Astrocyte (in vitro differentiated cells and primary cell): ENCODE measurements around the gene ZDHHC17. TPM values are rescaled to one million over a fixed set of nuclear protein-coding genes. Genes with fewer than 3 reads are reported as not detected.

Experiments used
- DNase-seq: peaks from one replicate; pipeline ENCODE4 v3.0.0-alpha.2; 2010; ENCODE audit warnings: low read depth
- FAIRE-seq: peaks from 2 replicates; lab custom pipeline; 2011; peaks lifted over from hg19 to GRCh38; lab: Jason Lieb, UNC
- H2AFZ ChIP-seq: 2 replicates; pipeline ENCODE4 v1.6.0; 2012; ENCODE audit warnings: low read depth, low read length, inconsistent platforms
- H3K27ac ChIP-seq: 2 replicates; pipeline ENCODE4 v1.5.1; 2011; ENCODE audit warnings: low read depth, low read length, inconsistent platforms
- H3K27me3 ChIP-seq: 2 replicates; pipeline ENCODE4 v1.6.0; 2011; ENCODE audit warnings: low read length, inconsistent platforms; ENCODE audit not compliant: insufficient read depth
- H3K36me3 ChIP-seq: 2 replicates; pipeline ENCODE4 v1.5.1; 2011; ENCODE audit warnings: low read length, inconsistent platforms; ENCODE audit not compliant: insufficient read depth
- H3K4me1 ChIP-seq: 2 replicates; pipeline ENCODE4 v1.5.1; 2011; ENCODE audit warnings: low read length, inconsistent platforms; ENCODE audit not compliant: insufficient read depth
- H3K4me2 ChIP-seq: 2 replicates; pipeline ENCODE4 v1.6.0; 2012; ENCODE audit warnings: low read length, inconsistent platforms
- H3K4me3 ChIP-seq: 2 replicates; pipeline ENCODE4 v1.5.1; 2011; ENCODE audit warnings: low read depth, mild to moderate bottlenecking, low read length, inconsistent platforms; ENCODE audit not compliant: insufficient read depth
- H3K79me2 ChIP-seq: 2 replicates; pipeline ENCODE4 v1.6.0; 2012; ENCODE audit warnings: mild to moderate bottlenecking, low read length, inconsistent platforms; ENCODE audit not compliant: insufficient read depth
- H3K9ac ChIP-seq: 2 replicates; pipeline ENCODE4 v1.6.0; 2012; ENCODE audit warnings: mild to moderate bottlenecking, low read length, inconsistent platforms
- H3K9me3 ChIP-seq: 2 replicates; pipeline ENCODE4 v1.5.1; 2012; ENCODE audit warnings: low read depth, mild to moderate bottlenecking, low read length, inconsistent platforms; ENCODE audit not compliant: insufficient read depth
- H4K20me1 ChIP-seq: 2 replicates; pipeline ENCODE4 v1.6.0; 2012; ENCODE audit warnings: low read length, inconsistent platforms; ENCODE audit not compliant: insufficient read depth
- H3K27ac Mint-ChIP-seq: one replicate; pipeline ENCODE4 v1.8.0; 2021; ENCODE audit warnings: mild to moderate bottlenecking, mixed read lengths; ENCODE audit not compliant: unreplicated experiment
- H3K27me3 Mint-ChIP-seq: one replicate; pipeline ENCODE4 v1.8.0; 2021; ENCODE audit warnings: low read depth, mixed read lengths; ENCODE audit not compliant: unreplicated experiment
- H3K36me3 Mint-ChIP-seq: one replicate; pipeline ENCODE4 v1.8.0; 2021; ENCODE audit warnings: low read depth, mixed read lengths; ENCODE audit not compliant: unreplicated experiment
- H3K4me1 Mint-ChIP-seq: one replicate; pipeline ENCODE4 v1.8.0; 2021; ENCODE audit warnings: low read depth, mixed read lengths; ENCODE audit not compliant: unreplicated experiment
- H3K4me3 Mint-ChIP-seq: one replicate; pipeline ENCODE4 v1.8.0; 2021; ENCODE audit warnings: mild to moderate bottlenecking, moderate library complexity, mixed read lengths; ENCODE audit not compliant: unreplicated experiment
- H3K9me3 Mint-ChIP-seq: one replicate; pipeline ENCODE4 v1.8.0; 2021; ENCODE audit warnings: mild to moderate bottlenecking, mixed read lengths; ENCODE audit not compliant: unreplicated experiment
- CTCF ChIP-seq: IDR thresholded peaks from 2 replicates; pipeline ENCODE4 v1.5.1; 2011; ENCODE audit warnings: low read depth, mild to moderate bottlenecking, inconsistent platforms, low read length, moderate library complexity; ENCODE audit not compliant: insufficient read depth
- EZH2 ChIP-seq: IDR thresholded peaks from 2 replicates; pipeline ENCODE4 v1.6.1; 2012; ENCODE audit warnings: mild to moderate bottlenecking, low read length, inconsistent platforms; ENCODE audit not compliant: insufficient read depth
- total RNA-seq: library from RNA; stranded (reverse); gene quantifications from 2 replicates; pipeline ENCODE4 v1.2.1, GENCODE V29; 2021

ZDHHC17 gene
- total RNA-seq, 1 donor from 2014 or later: 77.5 TPM

DNA sequence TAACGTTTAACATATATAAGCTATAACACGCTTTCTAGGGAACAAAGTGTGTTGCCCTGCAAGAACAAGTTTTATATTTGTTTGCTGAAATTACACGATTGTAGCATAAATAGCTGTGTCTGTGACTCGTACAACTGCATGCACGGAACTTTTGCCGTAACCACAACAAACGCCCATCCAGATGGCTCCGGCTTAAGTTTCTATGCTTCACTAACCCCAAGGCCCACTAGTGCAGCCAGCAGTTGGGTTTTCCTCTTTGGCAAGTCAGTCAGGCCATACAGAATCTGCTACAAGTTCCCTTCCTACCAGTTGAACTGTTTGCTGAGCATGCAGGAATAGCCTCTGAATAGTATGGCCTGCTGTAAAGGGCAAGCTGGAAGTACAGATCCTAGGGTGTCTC lies 102.8 kb downstream of the ZDHHC17 start:
- Histone ChIP-seq H3K4me1 (peaks cover 53% of the 10 kb centered on the region), H3K4me2 (peak overlapping the region; percentile 77), H4K20me1 (no peaks in the 10 kb centered on the region), H2AFZ (no peak overlapping the region), H3K9ac (peak overlapping the region; percentile 67), H3K27me3 (no peaks in the 10 kb centered on the region), H3K36me3 (peaks cover under 1% of the 10 kb centered on the region), H3K9me3 (no peaks in the 10 kb centered on the region), H3K4me3 (peak overlapping the region; percentile 2), H3K27ac (peak overlapping the region; percentile 62), H3K79me2 (peaks cover 36% of the 10 kb centered on the region)
- H3K36me3 Mint-ChIP-seq: peaks cover 31% of the 10 kb centered on the region
- no peaks in the 10 kb centered on the region for H3K27me3 Mint-ChIP-seq
- FAIRE-seq (peak; percentile 20), DNase-seq (peak; percentile 80)
- TF ChIP-seq EZH2: no peak
- no peak for TF ChIP-seq CTCF
- peaks cover 76% of the 10 kb centered on the region for H3K4me1 Mint-ChIP-seq
- peak overlapping the region; percentile 35 for H3K4me3 Mint-ChIP-seq
- no peaks in the 10 kb centered on the region for H3K9me3 Mint-ChIP-seq
- peak overlapping the region; percentile 91 for H3K27ac Mint-ChIP-seq

GRCh38 chr12:76871082-76871481 lies 107.2 kb downstream of the ZDHHC17 start:
- no peak overlapping the region for H3K4me3 Mint-ChIP-seq
- TF ChIP-seq EZH2: no peak
- TF ChIP-seq CTCF: no peak
- H3K9me3 Mint-ChIP-seq: no peaks in the 10 kb centered on the region

GRCh38 chr12:76871742-76872141 lies 107.8 kb downstream of the ZDHHC17 start:
- Histone ChIP-seq H3K36me3 (no peaks in the 10 kb centered on the region), H3K79me2 (peaks cover 74% of the 10 kb centered on the region), H2AFZ (no peak overlapping the region), H3K4me2 (no peak overlapping the region), H3K9ac (no peak overlapping the region), H3K27me3 (no peaks in the 10 kb centered on the region), H3K27ac (no peak overlapping the region), H3K4me3 (no peak overlapping the region), H3K9me3 (no peaks in the 10 kb centered on the region), H3K4me1 (peaks cover 18% of the 10 kb centered on the region), H4K20me1 (peaks cover 24% of the 10 kb centered on the region)
- Mint-ChIP-seq H3K4me1 (peaks cover 41% of the 10 kb centered on the region), H3K27ac (no peak overlapping the region), H3K9me3 (no peaks in the 10 kb centered on the region), H3K27me3 (no peaks in the 10 kb centered on the region), H3K4me3 (no peak overlapping the region), H3K36me3 (peaks cover 39% of the 10 kb centered on the region)
- DNase-seq (no peak), FAIRE-seq (no peak)
- no peak for TF ChIP-seq EZH2
- TF ChIP-seq CTCF: no peak

More at GRCh38 chr12:76871082-76871481, 107.2 kb downstream of the ZDHHC17 start:
- Histone ChIP-seq H3K4me2 (no peak overlapping the region), H3K27ac (no peak overlapping the region), H2AFZ (no peak overlapping the region), H4K20me1 (peaks cover 19% of the 10 kb centered on the region), H3K4me3 (no peak overlapping the region), H3K4me1 (peaks cover 21% of the 10 kb centered on the region), H3K36me3 (no peaks in the 10 kb centered on the region), H3K9ac (no peak overlapping the region), H3K79me2 (peaks cover 71% of the 10 kb centered on the region), H3K27me3 (no peaks in the 10 kb centered on the region), H3K9me3 (no peaks in the 10 kb centered on the region)
- Mint-ChIP-seq H3K27ac (no peak overlapping the region), H3K27me3 (no peaks in the 10 kb centered on the region), H3K4me1 (peaks cover 48% of the 10 kb centered on the region), H3K36me3 (peaks cover 39% of the 10 kb centered on the region)
- FAIRE-seq (no peak), DNase-seq (no peak)
